Measurements from ENCODE around the gene BTNL9.
"Not testable (repeated sequence)": the region's sequence is repeated elsewhere in the genome, so short reads cannot be mapped to it uniquely, and the experiment has no call there.

BTNL9 gene

DNA sequence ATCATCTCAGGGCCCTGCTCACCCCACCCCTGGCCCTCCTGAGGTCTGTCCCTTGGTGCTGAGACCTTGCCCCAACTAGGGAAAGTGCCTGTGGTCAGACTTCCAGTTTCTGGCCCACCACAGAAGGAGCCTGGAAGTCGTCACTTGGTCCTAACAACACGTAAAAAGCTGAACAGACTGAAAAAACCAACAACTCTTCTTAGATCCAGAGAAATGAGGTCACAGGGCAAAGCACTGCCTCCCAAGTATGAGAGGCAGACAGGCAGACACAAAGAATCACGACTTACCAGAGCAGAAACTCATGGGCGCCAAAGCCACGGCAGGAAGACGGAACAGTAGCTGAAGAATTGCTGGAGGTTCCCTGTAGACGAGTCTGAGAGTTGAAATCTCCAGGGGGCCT, 52.4 kb downstream of the BTNL9 start:
- Histone ChIP-seq H3K4me1 (ENCODE audit: insufficient read depth, low read length) (no peaks in the 10 kb centered on the region), H3K36me3 (ENCODE audit: insufficient read depth, low read length) (no peaks in the 10 kb centered on the region), H3K9me3 (ENCODE audit: control insufficient read depth, insufficient read depth, low read length) (no peaks in the 10 kb centered on the region), H3K9ac (ENCODE audit: low read depth, low read length) (no peak overlapping the region)

- H3K4me1 ChIP-seq (ENCODE audit: insufficient read depth, low read length); H3K9ac ChIP-seq (ENCODE audit: low read depth, low read length); H3K9me3 ChIP-seq (ENCODE audit: control insufficient read depth, insufficient read depth, low read length); H3K36me3 ChIP-seq (ENCODE audit: insufficient read depth, low read length): not testable (repeated sequence)
Observed at GRCh38 chr5:181095162-181095561, 55.1 kb downstream of the BTNL9 start.

GRCh38 chr5:181096721-181097382, 56.8 kb downstream of the BTNL9 start:
- not testable (repeated sequence) for H3K9me3 ChIP-seq (ENCODE audit: control insufficient read depth, insufficient read depth, low read length); H3K4me1 ChIP-seq (ENCODE audit: insufficient read depth, low read length); H3K9ac ChIP-seq (ENCODE audit: low read depth, low read length)

GRCh38 chr5:181097383-181097753, 57.3 kb downstream of the BTNL9 start:
- not testable (repeated sequence) for H3K9ac ChIP-seq (ENCODE audit: low read depth, low read length); H3K9me3 ChIP-seq (ENCODE audit: control insufficient read depth, insufficient read depth, low read length); H3K36me3 ChIP-seq (ENCODE audit: insufficient read depth, low read length); H3K4me1 ChIP-seq (ENCODE audit: insufficient read depth, low read length)

More at GRCh38 chr5:181096721-181097382, 56.8 kb downstream of the BTNL9 start:
- H3K36me3 ChIP-seq (ENCODE audit: insufficient read depth, low read length) = not testable (repeated sequence)

DNA sequence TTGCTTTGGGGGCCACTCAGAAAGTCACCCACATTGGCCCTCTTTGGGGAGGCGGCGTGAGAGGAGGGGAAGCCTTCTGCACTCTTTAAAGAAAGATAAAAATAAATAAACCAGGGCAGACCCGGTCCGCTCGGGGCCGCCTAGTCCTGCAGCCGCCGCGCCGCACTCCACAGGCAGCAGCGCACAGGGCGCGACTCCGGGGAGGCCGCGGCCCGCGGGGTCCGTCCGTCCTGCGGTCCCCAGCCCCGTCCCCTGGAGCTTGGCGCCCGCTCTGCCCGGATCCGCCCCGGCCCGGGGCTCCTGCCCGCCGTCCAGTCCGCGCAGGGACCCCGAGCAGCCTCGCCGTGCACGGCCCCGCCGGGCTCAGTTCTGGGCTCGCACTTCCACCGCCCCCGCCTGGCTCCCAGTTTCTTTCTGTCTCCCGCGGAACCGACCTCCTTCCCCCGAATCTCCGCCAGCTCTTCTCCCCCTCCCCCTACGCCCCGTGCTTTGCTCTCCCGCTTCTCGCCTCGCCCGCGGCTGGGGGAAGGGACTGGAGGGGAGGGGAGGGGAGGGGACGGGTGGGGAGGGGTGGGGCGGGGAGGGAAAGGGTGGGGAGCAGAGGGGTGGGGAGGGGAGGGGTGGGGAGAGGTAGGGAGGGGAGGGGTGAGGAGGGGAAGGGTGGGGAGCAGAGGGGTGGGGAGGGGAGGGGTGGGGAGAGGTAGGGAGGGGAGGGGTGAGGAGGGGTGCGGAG, 57.9 kb downstream of the BTNL9 start:
- H3K36me3 ChIP-seq (ENCODE audit: insufficient read depth, low read length); H3K9me3 ChIP-seq (ENCODE audit: control insufficient read depth, insufficient read depth, low read length); H3K9ac ChIP-seq (ENCODE audit: low read depth, low read length); H3K4me1 ChIP-seq (ENCODE audit: insufficient read depth, low read length): not testable (repeated sequence)

GRCh38 chr5:181098762-181099601, 58.9 kb downstream of the BTNL9 start:
- Histone ChIP-seq H3K9me3 (ENCODE audit: control insufficient read depth, insufficient read depth, low read length) (no peaks in the 10 kb centered on the region), H3K36me3 (ENCODE audit: insufficient read depth, low read length) (no peaks in the 10 kb centered on the region), H3K9ac (ENCODE audit: low read depth, low read length) (peak overlapping the region; percentile 3; the same call in 1 of the 2 replicates), H3K4me1 (ENCODE audit: insufficient read depth, low read length) (no peaks in the 10 kb centered on the region)

GRCh38 chr5:181099602-181100086, 59.6 kb downstream of the BTNL9 start:
- no peaks in the 10 kb centered on the region for H3K36me3 ChIP-seq (ENCODE audit: insufficient read depth, low read length)
- H3K4me1 ChIP-seq (ENCODE audit: insufficient read depth, low read length) = no peaks in the 10 kb centered on the region
- no peak overlapping the region for H3K9ac ChIP-seq (ENCODE audit: low read depth, low read length)
- no peaks in the 10 kb centered on the region for H3K9me3 ChIP-seq (ENCODE audit: control insufficient read depth, insufficient read depth, low read length)

GRCh38 chr5:181100121-181100875, 60.2 kb downstream of the BTNL9 start:
- Histone ChIP-seq H3K9me3 (ENCODE audit: control insufficient read depth, insufficient read depth, low read length) (no peaks in the 10 kb centered on the region), H3K4me1 (ENCODE audit: insufficient read depth, low read length) (no peaks in the 10 kb centered on the region), H3K9ac (ENCODE audit: low read depth, low read length) (peak overlapping the region; percentile 43; the same call in 1 of the 2 replicates), H3K36me3 (ENCODE audit: insufficient read depth, low read length) (no peaks in the 10 kb centered on the region)

- not testable (repeated sequence) for H3K36me3 ChIP-seq (ENCODE audit: insufficient read depth, low read length); H3K4me1 ChIP-seq (ENCODE audit: insufficient read depth, low read length); H3K9me3 ChIP-seq (ENCODE audit: control insufficient read depth, insufficient read depth, low read length); H3K9ac ChIP-seq (ENCODE audit: low read depth, low read length)
Observed at GRCh38 chr5:181101030-181101641, 61.1 kb downstream of the BTNL9 start.

DNA sequence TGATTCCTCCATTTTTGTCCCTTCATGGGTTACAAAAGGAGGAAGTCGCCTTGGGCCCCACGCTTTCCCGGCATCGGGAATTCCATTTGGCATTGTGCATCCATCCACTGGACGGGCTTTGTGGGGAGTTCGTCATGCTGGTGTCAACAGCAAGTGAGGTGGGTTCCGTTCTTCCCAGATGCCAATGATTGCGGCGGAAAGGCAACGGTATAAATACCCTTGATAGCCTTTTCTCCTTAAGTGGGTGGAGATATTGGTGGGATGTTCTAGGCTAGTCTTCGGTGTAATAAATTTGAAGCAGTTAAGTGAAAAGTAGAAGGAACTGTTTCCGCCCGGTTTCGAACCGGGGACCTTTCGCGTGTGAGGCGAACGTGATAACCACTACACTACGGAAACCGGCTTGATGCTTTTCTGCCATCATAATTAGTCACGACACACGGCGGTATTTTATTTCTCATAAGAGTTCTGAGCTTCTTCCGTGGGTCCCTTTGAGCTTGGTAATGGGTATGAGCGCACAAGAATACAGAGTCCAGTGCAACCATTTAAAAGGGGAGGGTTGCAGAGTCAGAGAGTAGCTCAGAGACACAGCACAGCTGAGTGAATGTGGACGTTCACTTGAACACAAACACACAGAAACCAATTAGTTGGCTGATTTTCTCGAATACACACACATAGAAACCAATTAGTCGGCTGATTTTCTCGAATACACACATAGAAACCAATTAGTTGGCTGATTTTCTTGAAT, 62.0 kb downstream of the BTNL9 start:
- not testable (repeated sequence) for H3K9me3 ChIP-seq (ENCODE audit: control insufficient read depth, insufficient read depth, low read length); H3K9ac ChIP-seq (ENCODE audit: low read depth, low read length); H3K36me3 ChIP-seq (ENCODE audit: insufficient read depth, low read length); H3K4me1 ChIP-seq (ENCODE audit: insufficient read depth, low read length)

DNA sequence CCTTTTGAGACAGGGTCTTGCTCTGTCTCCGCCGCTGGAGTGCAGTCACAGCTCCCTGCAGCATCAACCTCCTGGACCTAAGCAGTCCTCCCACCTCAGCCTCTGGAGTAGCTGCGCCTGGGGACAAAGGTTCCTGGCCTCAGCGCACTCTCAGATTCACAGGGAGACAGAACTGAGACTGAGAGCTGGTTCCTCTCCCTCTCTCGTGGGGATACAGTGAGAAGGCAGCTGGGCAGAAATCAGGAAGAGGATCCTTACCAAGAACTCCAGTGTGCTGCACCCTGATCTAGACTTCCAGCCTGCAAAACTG, 64.1 kb downstream of the BTNL9 start:
- not testable (repeated sequence) for H3K4me1 ChIP-seq (ENCODE audit: insufficient read depth, low read length); H3K9me3 ChIP-seq (ENCODE audit: control insufficient read depth, insufficient read depth, low read length); H3K36me3 ChIP-seq (ENCODE audit: insufficient read depth, low read length)
- peak overlapping the region; percentile 24; the same call in 1 of the 2 replicates for H3K9ac ChIP-seq (ENCODE audit: low read depth, low read length)

DNA sequence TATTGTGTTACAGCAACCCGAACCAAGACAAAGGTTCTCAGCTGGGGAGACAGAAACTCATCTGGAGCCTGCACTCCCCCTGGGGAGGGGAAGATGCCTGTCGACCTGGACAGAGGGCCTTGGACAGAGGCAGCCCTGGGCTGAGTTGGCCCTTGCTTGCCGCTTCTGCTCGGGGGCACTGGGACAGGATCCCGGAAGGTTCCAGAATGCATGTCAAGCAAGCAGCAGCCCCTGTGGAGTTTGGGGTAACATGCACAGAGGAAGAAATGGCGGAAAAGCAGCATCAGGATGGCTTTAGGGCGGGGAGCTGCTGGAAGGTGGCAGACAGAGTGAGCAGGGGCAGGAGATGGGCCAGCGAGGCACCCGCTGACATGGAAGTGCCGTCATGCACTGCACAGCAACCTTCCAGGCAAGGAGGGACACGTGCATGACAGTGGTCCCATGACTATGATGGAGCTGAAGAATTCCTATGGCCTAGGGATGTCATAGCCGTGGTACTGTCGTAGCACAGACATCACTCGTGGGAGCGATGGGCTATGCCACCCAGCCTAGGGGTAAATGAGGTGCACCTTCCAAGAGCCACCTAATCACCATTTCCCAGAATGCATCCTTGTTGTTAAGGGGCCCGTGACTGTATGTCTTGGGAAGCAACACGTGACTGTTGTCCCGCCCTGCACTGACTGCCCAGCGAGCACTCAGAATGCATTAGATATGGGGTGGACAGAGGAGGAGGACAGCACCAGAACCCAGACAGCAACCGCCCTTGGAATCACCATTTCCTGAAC, 64.7 kb downstream of the BTNL9 start:
- not testable (repeated sequence) for H3K36me3 ChIP-seq (ENCODE audit: insufficient read depth, low read length); H3K4me1 ChIP-seq (ENCODE audit: insufficient read depth, low read length); H3K9me3 ChIP-seq (ENCODE audit: control insufficient read depth, insufficient read depth, low read length)
- H3K9ac ChIP-seq (ENCODE audit: low read depth, low read length) = peak overlapping the region; percentile 20; the same call in 1 of the 2 replicates
